ENCODE data around the gene ABHD8.

DNA sequence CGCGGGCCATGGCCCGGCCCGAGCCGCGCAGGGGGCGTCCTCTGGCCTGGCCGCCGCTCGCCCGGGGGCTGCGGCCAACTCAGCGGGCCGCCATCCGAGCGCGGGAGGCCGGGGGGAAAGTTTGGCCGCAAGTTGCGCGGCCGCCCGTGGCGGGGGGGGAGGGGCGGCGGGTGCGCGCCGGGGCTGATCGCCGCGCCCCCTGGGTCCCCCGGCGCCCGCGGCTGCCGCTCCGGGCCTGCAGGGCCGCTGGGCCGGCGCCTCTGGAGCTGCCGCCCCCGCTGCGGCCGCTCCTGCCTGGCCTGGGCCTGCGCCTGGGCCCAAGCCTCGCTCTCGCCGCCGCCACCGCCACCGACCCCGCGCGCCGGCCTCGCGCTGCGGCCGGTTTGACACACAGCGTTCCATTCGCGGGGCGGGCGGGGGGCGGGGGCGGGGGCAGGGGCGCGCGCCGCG is 57.7 kb downstream of the ABHD8 start, which contains the start of gene NR2F6:
- TF ChIP-seq YY1 (IDR thresholded peaks at IDR 0.05; ENCODE audit: insufficient read depth, insufficient read length) (no peak), SUZ12 (IDR thresholded peaks at IDR 0.05; ENCODE audit: extremely low read depth, insufficient read depth, insufficient read length) (no peak), ZNF274 (IDR thresholded peaks at IDR 0.05; ENCODE audit: low read depth, low read length) (no peak)
